ENCODE data around the gene CLDN5. TPM values are rescaled to one million over a fixed set of nuclear protein-coding genes. Genes with fewer than 3 reads are reported as not detected.
A peak's percentile ranks its signal among the peaks of the same experiment; 100 is the strongest.

The CLDN5 gene
- total and polyA plus RNA-seq, 2 of the 8 experiments (the other 6 are each of a cell fraction or from before 2014, with no cell fraction given) = 1.2 to 1.6 TPM

GRCh38 chr22:19522881-19523239 lies 1.4 kb downstream of the CLDN5 start:
- no peak overlapping the region for H2AFZ ChIP-seq (ENCODE audit: low read length)
- H3K9ac ChIP-seq (replicated peaks in 1 of 4; ENCODE audit: extremely low read depth in 1 of 4, low read depth in 3 of 4, low read length in 3 of 4) = no peak overlapping the region
- H3K9me3 ChIP-seq (ENCODE audit: insufficient read depth in 2 of 2, low read depth in 1 of 2, low read length in 1 of 2) = no peaks in the 10 kb centered on the region
- no peak overlapping the region for H4K91ac ChIP-seq (replicated peaks; ENCODE audit: insufficient read length, low read length)
- no peaks in the 10 kb centered on the region; a peak in 2 of 8 replicates for H3K36me3 ChIP-seq (ENCODE audit: control insufficient read depth in 2 of 4, insufficient read depth in 4 of 4, low read length in 3 of 4)
- peak overlapping the region; percentile 46 for H3K4ac ChIP-seq (replicated peaks; ENCODE audit: insufficient read length, low read depth, low read length)
- DNase-seq (ENCODE audit: low read depth in 1 of 2, low spot score in 2 of 2) (no peak), FAIRE-seq (no peak)
- no peak overlapping the region for H2BK20ac ChIP-seq (ENCODE audit: low read length)
- H3K56ac ChIP-seq (replicated peaks; ENCODE audit: insufficient read length, low read depth, low read length) = no peak overlapping the region
- peaks cover 16% of the 10 kb centered on the region; the same call in 1 of the 2 replicates for H3K23me2 ChIP-seq (ENCODE audit: low read depth, low read length)
- peak overlapping the region; percentile 90 to 97 for H3K4me2 ChIP-seq (ENCODE audit: insufficient read depth in 1 of 2, low read depth in 2 of 2, low read length in 2 of 2)
- H3K4me1 ChIP-seq (replicated peaks in 1 of 4; ENCODE audit: control insufficient read depth in 3 of 4, insufficient read depth in 4 of 4, low read length in 3 of 4) = peaks cover 0 to 15% (median 13%) of the 10 kb centered on the region in 4 experiments; a peak in 6 of 7 replicates
- no peak for TF ChIP-seq NRF1 (IDR thresholded peaks at IDR 0.05; ENCODE audit: low read depth, low read length)
- TF ChIP-seq, protein P1, sequence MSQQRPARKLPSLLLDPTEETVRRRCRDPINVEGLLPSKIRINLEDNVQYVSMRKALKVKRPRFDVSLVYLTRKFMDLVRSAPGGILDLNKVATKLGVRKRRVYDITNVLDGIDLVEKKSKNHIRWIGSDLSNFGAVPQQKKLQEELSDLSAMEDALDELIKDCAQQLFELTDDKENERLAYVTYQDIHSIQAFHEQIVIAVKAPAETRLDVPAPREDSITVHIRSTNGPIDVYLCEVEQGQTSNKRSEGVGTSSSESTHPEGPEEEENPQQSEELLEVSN (IDR thresholded peaks at IDR 0.05) = 0 out of 2 replicates have a peak, but pooled peaks have one; percentile 13
- peak overlapping the region; percentile 27 to 61 (median 40); a peak in 6 of 8 replicates for H3K4me3 ChIP-seq (ENCODE audit: extremely low read depth in 1 of 4, insufficient read depth in 2 of 4, low read depth in 3 of 4, low read length in 4 of 4)
- peak overlapping the region; percentile 59; the same call in 1 of the 2 replicates for H4K8ac ChIP-seq (ENCODE audit: extremely low read depth, insufficient read depth, low read length)
- H3K79me2 ChIP-seq (ENCODE audit: control insufficient read depth in 1 of 2, insufficient read depth in 2 of 2, low read length in 2 of 2) = no peaks in the 10 kb centered on the region
- H4K5ac ChIP-seq (ENCODE audit: insufficient read length, low read depth, low read length) = no peak overlapping the region
- H3K27me3 ChIP-seq (replicated peaks in 1 of 4; ENCODE audit: control insufficient read depth in 3 of 4, extremely low read depth in 1 of 4, insufficient read depth in 3 of 4, low read length in 3 of 4) = peaks cover 0 to 45% (median 35%) of the 10 kb centered on the region in 4 experiments; a peak in 6 of 7 replicates
- H3K23ac ChIP-seq (ENCODE audit: insufficient read length) = no peak overlapping the region
- no peaks in the 10 kb centered on the region for H3K79me1 ChIP-seq (ENCODE audit: low read depth, low read length)
- H3K18ac ChIP-seq (ENCODE audit: extremely low read depth, low read length) = no peak overlapping the region
- 48% methylated on average over 9 of the region's 9 CpGs; no CpG with 5 or more reads in 1 of the 2 experiments for WGBS, 2 experiments (ENCODE audit: extremely low coverage in 1 of 2, insufficient coverage in 1 of 2, insufficient read length in 1 of 2, insufficient replicate concordance in 2 of 2, low coverage in 1 of 2, low lambda C conversion rate in 2 of 2, missing lambda C conversion rate in 1 of 2)
- CTCF ChIA-PET (ENCODE audit: partially characterized antibody) = interaction anchor here (0.8 to 1.3 kb wide), 5 partner anchors 21 to 110 kb away, joined by 3 to 4 read pairs (median 3); no protein-coding TSS in a partner anchor
- POLR2A ChIA-PET (ENCODE audit: partially characterized antibody) = interaction anchor here (0.9 to 1.5 kb wide), 3 partner anchors 16 to 44 kb away, joined by 3 read pairs; partner anchors contain the start of genes CDC45 and UFD1
- no peak overlapping the region for H2BK12ac ChIP-seq (ENCODE audit: low read depth, low read length)
- H3K27ac ChIP-seq (ENCODE audit: low read depth, low read length) = no peak overlapping the region
- no peak overlapping the region for H2BK5ac ChIP-seq (ENCODE audit: low read depth, low read length)
- H2BK15ac ChIP-seq (ENCODE audit: low read length) = no peak overlapping the region
- no peak overlapping the region for H3K14ac ChIP-seq (ENCODE audit: insufficient read length)
- no peak overlapping the region for H2BK120ac ChIP-seq (replicated peaks; ENCODE audit: low read depth, low read length)
- peaks cover 0 to 19% of the 10 kb centered on the region in 2 experiments for H4K20me1 ChIP-seq (replicated peaks in 1 of 2; ENCODE audit: control insufficient read depth in 1 of 2, insufficient read depth in 2 of 2, low read length in 2 of 2)
- no peak overlapping the region for H2AK5ac ChIP-seq (ENCODE audit: low read depth, low read length)

All from H1 (cell line).